ENCODE results near the gene LIPE. TPM values are rescaled to one million over a fixed set of nuclear protein-coding genes. Genes with fewer than 3 reads are reported as not detected.

LIPE gene
- total and polyA plus RNA-seq, 2 experiments from 2014 or later = 5.8 to 10.9 TPM

DNA sequence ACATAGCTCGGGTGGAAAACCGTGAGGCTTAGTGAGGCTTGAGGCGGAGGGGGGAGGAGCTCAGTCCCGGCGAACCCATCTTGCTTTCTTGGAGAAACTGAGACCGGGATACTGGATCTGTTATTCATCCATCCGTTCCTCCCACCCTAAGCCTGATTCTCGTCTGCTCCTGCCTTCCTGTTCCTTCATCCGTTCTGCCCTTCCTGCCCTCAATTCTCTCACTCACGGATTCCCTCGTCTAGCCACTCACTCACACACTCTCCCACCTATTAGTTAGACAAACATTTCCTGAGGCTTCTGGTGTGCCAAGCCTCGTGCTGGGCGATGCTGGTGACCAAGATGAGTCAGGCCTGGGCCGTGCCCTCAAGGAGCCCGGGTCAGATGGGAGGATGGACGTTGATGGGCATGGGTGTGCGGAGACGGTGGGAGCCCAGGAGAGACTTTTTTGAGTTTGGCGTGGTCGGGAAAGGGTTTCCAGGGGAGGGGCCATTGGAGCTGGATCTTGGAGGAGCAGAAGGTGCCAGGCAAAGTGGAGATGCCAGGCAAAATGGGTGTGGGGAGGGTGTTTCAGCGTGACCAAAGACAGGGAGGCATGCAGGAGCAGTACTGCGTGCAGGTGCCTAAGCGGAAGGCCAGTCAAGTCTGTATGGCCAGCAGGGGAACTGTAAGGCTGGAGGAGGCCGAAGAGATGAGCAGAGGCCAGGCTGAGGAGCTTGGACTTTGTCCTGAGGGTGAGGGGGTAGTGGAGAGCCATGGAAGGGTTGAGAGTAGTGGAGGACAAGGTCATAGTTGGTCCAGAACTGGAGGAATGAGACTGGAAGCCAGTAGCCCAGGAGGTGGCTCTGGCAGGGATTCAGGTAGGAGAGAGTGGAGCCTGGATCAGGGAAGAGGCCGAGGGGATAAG lies 29.7 kb downstream of the LIPE start (continued):
- TF ChIP-seq, protein P1, sequence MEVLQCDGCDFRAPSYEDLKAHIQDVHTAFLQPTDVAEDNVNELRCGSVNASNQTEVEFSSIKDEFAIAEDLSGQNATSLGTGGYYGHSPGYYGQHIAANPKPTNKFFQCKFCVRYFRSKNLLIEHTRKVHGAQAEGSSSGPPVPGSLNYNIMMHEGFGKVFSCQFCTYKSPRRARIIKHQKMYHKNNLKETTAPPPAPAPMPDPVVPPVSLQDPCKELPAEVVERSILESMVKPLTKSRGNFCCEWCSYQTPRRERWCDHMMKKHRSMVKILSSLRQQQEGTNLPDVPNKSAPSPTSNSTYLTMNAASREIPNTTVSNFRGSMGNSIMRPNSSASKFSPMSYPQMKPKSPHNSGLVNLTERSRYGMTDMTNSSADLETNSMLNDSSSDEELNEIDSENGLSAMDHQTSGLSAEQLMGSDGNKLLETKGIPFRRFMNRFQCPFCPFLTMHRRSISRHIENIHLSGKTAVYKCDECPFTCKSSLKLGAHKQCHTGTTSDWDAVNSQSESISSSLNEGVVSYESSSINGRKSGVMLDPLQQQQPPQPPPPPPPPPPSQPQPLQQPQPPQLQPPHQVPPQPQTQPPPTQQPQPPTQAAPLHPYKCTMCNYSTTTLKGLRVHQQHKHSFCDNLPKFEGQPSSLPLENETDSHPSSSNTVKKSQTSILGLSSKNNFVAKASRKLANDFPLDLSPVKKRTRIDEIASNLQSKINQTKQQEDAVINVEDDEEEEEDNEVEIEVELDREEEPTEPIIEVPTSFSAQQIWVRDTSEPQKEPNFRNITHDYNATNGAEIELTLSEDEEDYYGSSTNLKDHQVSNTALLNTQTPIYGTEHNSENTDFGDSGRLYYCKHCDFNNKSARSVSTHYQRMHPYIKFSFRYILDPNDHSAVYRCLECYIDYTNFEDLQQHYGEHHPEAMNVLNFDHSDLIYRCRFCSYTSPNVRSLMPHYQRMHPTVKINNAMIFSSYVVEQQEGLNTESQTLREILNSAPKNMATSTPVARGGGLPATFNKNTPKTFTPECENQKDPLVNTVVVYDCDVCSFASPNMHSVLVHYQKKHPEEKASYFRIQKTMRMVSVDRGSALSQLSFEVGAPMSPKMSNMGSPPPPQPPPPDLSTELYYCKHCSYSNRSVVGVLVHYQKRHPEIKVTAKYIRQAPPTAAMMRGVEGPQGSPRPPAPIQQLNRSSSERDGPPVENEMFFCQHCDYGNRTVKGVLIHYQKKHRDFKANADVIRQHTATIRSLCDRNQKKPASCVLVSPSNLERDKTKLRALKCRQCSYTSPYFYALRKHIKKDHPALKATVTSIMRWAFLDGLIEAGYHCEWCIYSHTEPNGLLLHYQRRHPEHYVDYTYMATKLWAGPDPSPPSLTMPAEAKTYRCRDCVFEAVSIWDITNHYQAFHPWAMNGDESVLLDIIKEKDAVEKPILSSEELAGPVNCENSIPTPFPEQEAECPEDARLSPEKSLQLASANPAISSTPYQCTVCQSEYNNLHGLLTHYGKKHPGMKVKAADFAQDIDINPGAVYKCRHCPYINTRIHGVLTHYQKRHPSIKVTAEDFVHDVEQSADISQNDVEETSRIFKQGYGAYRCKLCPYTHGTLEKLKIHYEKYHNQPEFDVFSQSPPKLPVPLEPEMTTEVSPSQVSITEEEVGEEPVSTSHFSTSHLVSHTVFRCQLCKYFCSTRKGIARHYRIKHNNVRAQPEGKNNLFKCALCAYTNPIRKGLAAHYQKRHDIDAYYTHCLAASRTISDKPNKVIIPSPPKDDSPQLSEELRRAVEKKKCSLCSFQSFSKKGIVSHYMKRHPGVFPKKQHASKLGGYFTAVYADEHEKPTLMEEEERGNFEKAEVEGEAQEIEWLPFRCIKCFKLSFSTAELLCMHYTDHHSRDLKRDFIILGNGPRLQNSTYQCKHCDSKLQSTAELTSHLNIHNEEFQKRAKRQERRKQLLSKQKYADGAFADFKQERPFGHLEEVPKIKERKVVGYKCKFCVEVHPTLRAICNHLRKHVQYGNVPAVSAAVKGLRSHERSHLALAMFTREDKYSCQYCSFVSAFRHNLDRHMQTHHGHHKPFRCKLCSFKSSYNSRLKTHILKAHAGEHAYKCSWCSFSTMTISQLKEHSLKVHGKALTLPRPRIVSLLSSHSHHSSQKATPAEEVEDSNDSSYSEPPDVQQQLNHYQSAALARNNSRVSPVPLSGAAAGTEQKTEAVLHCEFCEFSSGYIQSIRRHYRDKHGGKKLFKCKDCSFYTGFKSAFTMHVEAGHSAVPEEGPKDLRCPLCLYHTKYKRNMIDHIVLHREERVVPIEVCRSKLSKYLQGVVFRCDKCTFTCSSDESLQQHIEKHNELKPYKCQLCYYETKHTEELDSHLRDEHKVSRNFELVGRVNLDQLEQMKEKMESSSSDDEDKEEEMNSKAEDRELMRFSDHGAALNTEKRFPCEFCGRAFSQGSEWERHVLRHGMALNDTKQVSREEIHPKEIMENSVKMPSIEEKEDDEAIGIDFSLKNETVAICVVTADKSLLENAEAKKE (CRISPR knock-in tag; IDR thresholded peaks at IDR 0.05) = no peak
- TF ChIP-seq EZH2 (IDR thresholded peaks at IDR 0.05; ENCODE audit: low read depth, unreplicated experiment) (no peak), NANOG (IDR thresholded peaks at IDR 0.05; ENCODE audit: borderline replicate concordance) (no peak), ZNF331 (CRISPR knock-in tag; IDR thresholded peaks at IDR 0.05; ENCODE audit: low read depth) (no peak)

DNA sequence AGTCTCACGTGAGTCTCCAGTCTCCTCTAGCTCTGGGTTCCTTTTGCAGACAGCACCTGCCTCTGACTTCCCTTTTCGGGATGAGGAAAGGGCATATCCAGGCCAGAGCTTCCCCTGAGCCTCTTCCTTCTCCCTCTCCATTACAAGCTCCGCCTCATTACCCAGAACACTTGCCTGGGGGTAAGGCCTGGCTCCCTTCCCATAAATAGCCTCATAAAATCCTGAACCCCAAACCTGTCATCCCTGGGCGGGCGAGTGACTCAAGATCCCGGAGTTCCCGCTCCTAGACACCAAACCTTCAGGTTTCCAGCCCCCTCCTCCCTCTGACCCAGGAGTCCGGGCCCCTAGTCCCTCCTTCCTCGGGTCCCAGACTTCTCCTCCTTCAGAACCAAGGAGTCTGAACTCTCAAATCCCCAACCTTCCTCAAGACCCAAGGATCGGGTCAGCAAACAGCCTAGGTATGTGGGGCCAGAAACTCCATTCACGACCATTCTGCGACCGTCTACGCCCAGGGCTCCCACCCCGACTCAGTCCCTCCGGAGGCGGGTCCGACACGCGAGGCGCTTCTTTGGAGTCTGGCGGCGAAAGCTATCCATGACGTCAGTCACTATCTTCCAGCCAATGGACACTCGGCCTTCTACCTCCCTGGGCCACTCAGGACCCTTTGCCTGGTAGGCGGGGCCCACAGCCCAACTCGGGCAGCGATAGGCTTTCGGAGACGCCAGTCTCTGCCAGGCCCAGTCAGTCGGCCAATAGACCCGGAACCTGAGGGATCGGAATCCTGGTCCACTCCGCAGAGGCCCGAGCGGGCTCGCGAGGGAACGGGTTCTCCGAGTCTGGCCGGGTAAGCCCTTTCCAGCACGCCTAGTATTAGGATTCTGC lies 30.6 kb downstream of the LIPE start:
- peaks cover 6% of the 10 kb centered on the region; the same call in 1 of the 2 replicates for H4K20me1 ChIP-seq (replicated peaks; ENCODE audit: insufficient read depth)
- H3K4me3 ChIP-seq = peak overlapping the region; percentile 76
- H2AFZ ChIP-seq = peak overlapping the region; percentile 72; the same call in 1 of the 2 replicates
- H3K79me2 ChIP-seq (replicated peaks; ENCODE audit: insufficient read depth) = peaks cover 7% of the 10 kb centered on the region; the same call in 1 of the 2 replicates
- no peaks in the 10 kb centered on the region for H3K9me2 ChIP-seq (ENCODE audit: insufficient read depth)
- Mint-ChIP-seq H3K36me3 (ENCODE audit: low read depth) (peaks cover 5% of the 10 kb centered on the region; the same call in 1 of the 3 replicates), H3K27ac (peak overlapping the region; percentile 95), H3K27me3 (ENCODE audit: insufficient read depth, low read depth, poor library complexity) (peaks cover 23% of the 10 kb centered on the region), H3K9me3 (no peaks in the 10 kb centered on the region; the same call in 2 of the 3 replicates), H3K4me3 (peak overlapping the region; percentile 89), H3K4me1 (peaks cover 38% of the 10 kb centered on the region)
- H3K36me3 ChIP-seq (ENCODE audit: insufficient read depth) = no peaks in the 10 kb centered on the region
- H3K4me2 ChIP-seq = peak overlapping the region; percentile 99
- H3K4me1 ChIP-seq (ENCODE audit: insufficient read depth) = peaks cover 12% of the 10 kb centered on the region
- peaks cover 7% of the 10 kb centered on the region for H3F3A ChIP-seq (replicated peaks; ENCODE audit: low read depth)
- peak overlapping the region; percentile 87 for H3K27ac ChIP-seq (ENCODE audit: low read depth)
- peak; percentile 99 for DNase-seq (ENCODE audit: low spot score)
- H3K27me3 ChIP-seq (ENCODE audit: insufficient read depth) = peaks cover 3% of the 10 kb centered on the region; the same call in 1 of the 2 replicates
- peak; percentile 93 for TF ChIP-seq CREB1 (CRISPR knock-in tag; IDR thresholded peaks at IDR 0.05; ENCODE audit: low read depth)
- no peak for TF ChIP-seq EZH2 (IDR thresholded peaks at IDR 0.05; ENCODE audit: low read depth, unreplicated experiment)
- peak; percentile 96 for TF ChIP-seq POLR2AphosphoS5 (IDR thresholded peaks at IDR 0.05; ENCODE audit: low read depth)
- TF ChIP-seq, protein P2, sequence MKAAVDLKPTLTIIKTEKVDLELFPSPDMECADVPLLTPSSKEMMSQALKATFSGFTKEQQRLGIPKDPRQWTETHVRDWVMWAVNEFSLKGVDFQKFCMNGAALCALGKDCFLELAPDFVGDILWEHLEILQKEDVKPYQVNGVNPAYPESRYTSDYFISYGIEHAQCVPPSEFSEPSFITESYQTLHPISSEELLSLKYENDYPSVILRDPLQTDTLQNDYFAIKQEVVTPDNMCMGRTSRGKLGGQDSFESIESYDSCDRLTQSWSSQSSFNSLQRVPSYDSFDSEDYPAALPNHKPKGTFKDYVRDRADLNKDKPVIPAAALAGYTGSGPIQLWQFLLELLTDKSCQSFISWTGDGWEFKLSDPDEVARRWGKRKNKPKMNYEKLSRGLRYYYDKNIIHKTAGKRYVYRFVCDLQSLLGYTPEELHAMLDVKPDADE (IDR thresholded peaks at IDR 0.05) = no peak
- ATAC-seq = peak; percentile 93

Measured in GM23338 (cell line).